Measurements from ENCODE around the gene KREMEN2. TPM values are rescaled to one million over a fixed set of nuclear protein-coding genes. Genes with fewer than 3 reads are reported as not detected.

KREMEN2 gene
- total RNA-seq, 1 donor, result not detected

DNA sequence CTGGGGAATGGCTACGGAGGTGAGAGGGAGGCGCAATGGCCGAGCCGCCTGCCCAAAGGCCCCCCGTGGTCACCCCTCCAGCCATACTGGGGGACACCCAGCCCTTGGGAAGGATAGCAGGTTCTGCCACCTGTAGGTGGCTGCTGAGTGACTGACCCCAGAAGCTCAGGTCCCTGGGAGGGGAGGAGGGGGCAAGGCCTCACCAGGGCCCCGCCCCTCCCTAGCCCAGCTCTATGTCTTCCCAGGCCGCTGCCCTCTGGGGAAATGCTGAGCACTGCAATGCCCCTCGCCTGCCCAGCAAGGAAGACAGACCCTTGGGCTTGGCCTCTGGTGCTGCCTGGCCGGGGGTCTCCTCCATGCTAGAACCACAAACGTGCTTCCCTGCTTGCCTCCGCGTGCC, 37.2 kb downstream of the KREMEN2 start:
- H3K4me1 ChIP-seq (ENCODE audit: insufficient read depth, low read length), result no peaks in the 10 kb centered on the region
- TF ChIP-seq, protein P1, sequence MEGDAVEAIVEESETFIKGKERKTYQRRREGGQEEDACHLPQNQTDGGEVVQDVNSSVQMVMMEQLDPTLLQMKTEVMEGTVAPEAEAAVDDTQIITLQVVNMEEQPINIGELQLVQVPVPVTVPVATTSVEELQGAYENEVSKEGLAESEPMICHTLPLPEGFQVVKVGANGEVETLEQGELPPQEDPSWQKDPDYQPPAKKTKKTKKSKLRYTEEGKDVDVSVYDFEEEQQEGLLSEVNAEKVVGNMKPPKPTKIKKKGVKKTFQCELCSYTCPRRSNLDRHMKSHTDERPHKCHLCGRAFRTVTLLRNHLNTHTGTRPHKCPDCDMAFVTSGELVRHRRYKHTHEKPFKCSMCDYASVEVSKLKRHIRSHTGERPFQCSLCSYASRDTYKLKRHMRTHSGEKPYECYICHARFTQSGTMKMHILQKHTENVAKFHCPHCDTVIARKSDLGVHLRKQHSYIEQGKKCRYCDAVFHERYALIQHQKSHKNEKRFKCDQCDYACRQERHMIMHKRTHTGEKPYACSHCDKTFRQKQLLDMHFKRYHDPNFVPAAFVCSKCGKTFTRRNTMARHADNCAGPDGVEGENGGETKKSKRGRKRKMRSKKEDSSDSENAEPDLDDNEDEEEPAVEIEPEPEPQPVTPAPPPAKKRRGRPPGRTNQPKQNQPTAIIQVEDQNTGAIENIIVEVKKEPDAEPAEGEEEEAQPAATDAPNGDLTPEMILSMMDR (IDR thresholded peaks at IDR 0.05; ENCODE audit: extremely low read depth, low read depth, low read length), result no peak
- no peak for DNase-seq (ENCODE audit: insufficient read length, low spot score, missing footprints)
- peaks cover 37% of the 10 kb centered on the region for H3K27me3 ChIP-seq (ENCODE audit: insufficient read depth, low read length)
- no peak overlapping the region for H3K4me2 ChIP-seq (ENCODE audit: insufficient read depth, low read length)
- no peak overlapping the region for H3K27ac ChIP-seq (ENCODE audit: low read depth, low read length)
- H2AFZ ChIP-seq (ENCODE audit: low read length), result no peak overlapping the region
- H3K36me3 ChIP-seq (ENCODE audit: insufficient read depth, low read length), result no peaks in the 10 kb centered on the region
- no peaks in the 10 kb centered on the region for H3K9me3 ChIP-seq (ENCODE audit: low read depth, low read length)
- H4K20me1 ChIP-seq (ENCODE audit: insufficient read depth, low read length), result no peaks in the 10 kb centered on the region
- H3K79me2 ChIP-seq (ENCODE audit: insufficient read depth, low read length), result no peaks in the 10 kb centered on the region
- no peak overlapping the region for H3K4me3 ChIP-seq (ENCODE audit: insufficient read depth, low read length)

DNA sequence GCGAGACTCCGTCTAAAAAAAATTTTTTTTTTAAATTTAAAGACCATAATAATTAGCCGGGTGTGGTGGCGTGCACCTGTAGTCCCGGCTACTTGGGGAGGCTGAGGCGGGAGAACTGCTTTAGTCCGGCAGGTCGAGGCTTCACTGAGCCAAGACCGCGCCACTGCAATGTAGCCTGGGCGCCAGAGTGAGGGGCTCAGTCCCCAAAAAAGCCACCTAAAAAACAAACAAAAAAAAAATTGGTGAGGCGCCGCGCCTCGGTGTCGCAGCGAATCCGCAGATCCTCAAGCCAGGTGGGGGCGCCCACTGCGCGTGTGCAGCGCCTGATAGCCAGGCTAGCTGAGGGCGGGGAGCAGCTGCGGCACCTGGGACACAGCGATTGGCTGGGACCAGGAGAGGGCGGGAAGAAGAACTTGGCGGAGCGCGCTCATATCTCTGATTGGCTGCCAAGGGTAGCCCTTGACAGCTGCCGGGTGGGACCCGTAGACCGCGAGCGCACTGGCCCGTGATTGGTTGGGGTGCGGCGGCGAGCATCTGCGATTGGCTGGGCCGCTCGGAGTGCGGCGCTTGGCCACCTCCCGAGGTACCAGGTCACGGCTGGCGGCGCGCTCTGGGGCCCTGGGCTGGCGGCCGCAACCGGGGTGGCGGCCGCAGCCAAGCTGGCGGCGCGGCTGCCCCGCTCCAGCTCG, 39.7 kb downstream of the KREMEN2 start:
- Histone ChIP-seq H3K4me3 (ENCODE audit: insufficient read depth, low read length) (no peak overlapping the region), H3K4me2 (ENCODE audit: insufficient read depth, low read length) (no peak overlapping the region), H3K27me3 (ENCODE audit: insufficient read depth, low read length) (peaks cover 46% of the 10 kb centered on the region), H3K36me3 (ENCODE audit: insufficient read depth, low read length) (no peaks in the 10 kb centered on the region), H3K27ac (ENCODE audit: low read depth, low read length) (no peak overlapping the region), H4K20me1 (ENCODE audit: insufficient read depth, low read length) (no peaks in the 10 kb centered on the region), H3K79me2 (ENCODE audit: insufficient read depth, low read length) (no peaks in the 10 kb centered on the region), H2AFZ (ENCODE audit: low read length) (no peak overlapping the region), H3K9me3 (ENCODE audit: low read depth, low read length) (no peaks in the 10 kb centered on the region), H3K4me1 (ENCODE audit: insufficient read depth, low read length) (no peaks in the 10 kb centered on the region)
- DNase-seq (ENCODE audit: insufficient read length, low spot score, missing footprints), result peak; percentile 100
- TF ChIP-seq, protein P1 (IDR thresholded peaks at IDR 0.05; ENCODE audit: extremely low read depth, low read depth, low read length), result no peak

DNA sequence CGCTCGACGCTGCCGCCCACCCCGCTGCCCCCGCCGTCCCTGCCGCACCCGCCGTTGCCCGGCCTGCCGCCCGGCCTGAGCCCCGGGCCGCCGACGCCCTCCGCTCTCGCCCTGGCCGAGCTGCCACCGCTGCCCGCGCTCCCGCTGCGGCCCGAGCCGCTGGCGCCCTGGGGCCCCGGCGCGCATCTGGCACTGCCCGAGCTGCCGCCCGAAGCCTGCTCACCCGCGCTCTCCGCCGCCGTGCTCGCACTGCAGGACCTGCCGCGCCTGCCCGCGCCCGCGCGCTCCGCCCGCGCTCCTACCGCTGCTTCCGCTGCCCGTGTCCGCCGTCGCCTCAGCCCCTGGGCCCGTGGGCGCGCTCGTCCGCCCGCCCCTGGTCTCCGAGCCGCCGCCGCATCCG, 40.2 kb downstream of the KREMEN2 start:
- Histone ChIP-seq H3K4me1 (ENCODE audit: insufficient read depth, low read length) (no peaks in the 10 kb centered on the region), H3K9me3 (ENCODE audit: low read depth, low read length) (no peaks in the 10 kb centered on the region), H3K79me2 (ENCODE audit: insufficient read depth, low read length) (no peaks in the 10 kb centered on the region), H3K27me3 (ENCODE audit: insufficient read depth, low read length) (peaks cover 52% of the 10 kb centered on the region), H2AFZ (ENCODE audit: low read length) (no peak overlapping the region), H3K27ac (ENCODE audit: low read depth, low read length) (no peak overlapping the region), H3K36me3 (ENCODE audit: insufficient read depth, low read length) (no peaks in the 10 kb centered on the region), H4K20me1 (ENCODE audit: insufficient read depth, low read length) (no peaks in the 10 kb centered on the region), H3K4me3 (ENCODE audit: insufficient read depth, low read length) (no peak overlapping the region), H3K4me2 (ENCODE audit: insufficient read depth, low read length) (no peak overlapping the region)
- DNase-seq (ENCODE audit: insufficient read length, low spot score, missing footprints), result peak; percentile 94
- TF ChIP-seq, protein P1 (IDR thresholded peaks at IDR 0.05; ENCODE audit: extremely low read depth, low read depth, low read length), result no peak

DNA sequence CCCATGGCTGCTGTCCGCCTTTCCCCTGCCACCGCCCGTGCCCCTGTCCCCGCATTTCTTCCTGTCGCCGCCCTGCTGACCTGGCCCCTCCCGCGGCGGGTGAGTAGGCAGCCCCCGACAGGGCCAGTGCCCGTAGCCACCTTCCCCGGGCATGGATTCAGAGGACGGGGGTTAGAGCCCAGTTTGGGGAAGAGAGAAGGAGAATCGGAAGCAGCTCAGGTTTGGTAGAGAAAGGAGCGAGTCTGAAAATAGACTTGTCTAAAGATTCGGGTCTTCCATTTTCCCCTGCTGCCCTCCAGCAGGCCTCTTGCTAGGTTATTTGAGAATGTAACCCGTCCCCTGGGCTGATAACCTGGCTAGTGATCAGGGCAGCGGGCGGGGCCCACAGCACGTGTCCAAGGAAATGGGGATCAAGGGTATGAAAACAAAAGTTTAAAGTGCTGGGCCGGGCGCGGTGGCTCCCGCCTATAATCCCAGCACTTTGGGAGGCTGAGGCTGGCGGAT, 40.8 kb downstream of the KREMEN2 start:
- H2AFZ ChIP-seq (ENCODE audit: low read length), result no peak overlapping the region
- no peaks in the 10 kb centered on the region for H3K79me2 ChIP-seq (ENCODE audit: insufficient read depth, low read length)
- no peaks in the 10 kb centered on the region for H3K9me3 ChIP-seq (ENCODE audit: low read depth, low read length)
- H3K4me2 ChIP-seq (ENCODE audit: insufficient read depth, low read length), result peak overlapping the region; percentile 60
- no peak for DNase-seq (ENCODE audit: insufficient read length, low spot score, missing footprints)
- H3K27ac ChIP-seq (ENCODE audit: low read depth, low read length), result no peak overlapping the region
- no peaks in the 10 kb centered on the region for H4K20me1 ChIP-seq (ENCODE audit: insufficient read depth, low read length)
- no peaks in the 10 kb centered on the region for H3K36me3 ChIP-seq (ENCODE audit: insufficient read depth, low read length)
- TF ChIP-seq, protein P1 (IDR thresholded peaks at IDR 0.05; ENCODE audit: extremely low read depth, low read depth, low read length), result no peak
- peaks cover 53% of the 10 kb centered on the region for H3K27me3 ChIP-seq (ENCODE audit: insufficient read depth, low read length)
- H3K4me1 ChIP-seq (ENCODE audit: insufficient read depth, low read length), result no peaks in the 10 kb centered on the region
- H3K4me3 ChIP-seq (ENCODE audit: insufficient read depth, low read length), result peak overlapping the region; percentile 22
